GM12801 (cell line): ENCODE measurements around the gene NGEF.

Experiments used
- TF ChIP-seq, protein P1 (sequence below): IDR thresholded peaks from one replicate; pipeline ENCODE4 v1.5.1; 2011; ENCODE audit warnings: control low read depth; ENCODE audit not compliant: insufficient read length; ENCODE audit errors: extremely low read depth

Gene NGEF

DNA sequence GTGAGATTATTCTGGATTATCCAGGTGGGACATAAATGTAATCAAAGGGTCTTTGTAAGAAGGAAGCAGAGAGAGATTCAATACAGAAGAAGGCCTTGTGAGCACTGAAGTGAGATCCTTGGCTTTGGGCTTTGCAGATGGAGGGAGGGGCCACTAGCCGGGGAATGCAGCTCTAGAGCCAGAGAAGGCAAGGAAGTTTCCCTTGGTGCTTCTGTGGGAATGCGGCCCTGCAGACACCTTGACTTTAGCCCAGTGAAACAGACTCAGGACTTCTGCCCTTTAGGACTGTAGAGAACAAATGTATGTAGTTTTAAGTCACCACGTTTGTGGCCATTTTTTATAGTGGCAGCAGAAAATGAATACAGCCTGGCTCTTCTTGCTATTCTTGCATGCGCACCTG, 27.5 kb upstream of the NGEF start:
- TF ChIP-seq, protein P1, sequence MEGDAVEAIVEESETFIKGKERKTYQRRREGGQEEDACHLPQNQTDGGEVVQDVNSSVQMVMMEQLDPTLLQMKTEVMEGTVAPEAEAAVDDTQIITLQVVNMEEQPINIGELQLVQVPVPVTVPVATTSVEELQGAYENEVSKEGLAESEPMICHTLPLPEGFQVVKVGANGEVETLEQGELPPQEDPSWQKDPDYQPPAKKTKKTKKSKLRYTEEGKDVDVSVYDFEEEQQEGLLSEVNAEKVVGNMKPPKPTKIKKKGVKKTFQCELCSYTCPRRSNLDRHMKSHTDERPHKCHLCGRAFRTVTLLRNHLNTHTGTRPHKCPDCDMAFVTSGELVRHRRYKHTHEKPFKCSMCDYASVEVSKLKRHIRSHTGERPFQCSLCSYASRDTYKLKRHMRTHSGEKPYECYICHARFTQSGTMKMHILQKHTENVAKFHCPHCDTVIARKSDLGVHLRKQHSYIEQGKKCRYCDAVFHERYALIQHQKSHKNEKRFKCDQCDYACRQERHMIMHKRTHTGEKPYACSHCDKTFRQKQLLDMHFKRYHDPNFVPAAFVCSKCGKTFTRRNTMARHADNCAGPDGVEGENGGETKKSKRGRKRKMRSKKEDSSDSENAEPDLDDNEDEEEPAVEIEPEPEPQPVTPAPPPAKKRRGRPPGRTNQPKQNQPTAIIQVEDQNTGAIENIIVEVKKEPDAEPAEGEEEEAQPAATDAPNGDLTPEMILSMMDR = no peak

DNA sequence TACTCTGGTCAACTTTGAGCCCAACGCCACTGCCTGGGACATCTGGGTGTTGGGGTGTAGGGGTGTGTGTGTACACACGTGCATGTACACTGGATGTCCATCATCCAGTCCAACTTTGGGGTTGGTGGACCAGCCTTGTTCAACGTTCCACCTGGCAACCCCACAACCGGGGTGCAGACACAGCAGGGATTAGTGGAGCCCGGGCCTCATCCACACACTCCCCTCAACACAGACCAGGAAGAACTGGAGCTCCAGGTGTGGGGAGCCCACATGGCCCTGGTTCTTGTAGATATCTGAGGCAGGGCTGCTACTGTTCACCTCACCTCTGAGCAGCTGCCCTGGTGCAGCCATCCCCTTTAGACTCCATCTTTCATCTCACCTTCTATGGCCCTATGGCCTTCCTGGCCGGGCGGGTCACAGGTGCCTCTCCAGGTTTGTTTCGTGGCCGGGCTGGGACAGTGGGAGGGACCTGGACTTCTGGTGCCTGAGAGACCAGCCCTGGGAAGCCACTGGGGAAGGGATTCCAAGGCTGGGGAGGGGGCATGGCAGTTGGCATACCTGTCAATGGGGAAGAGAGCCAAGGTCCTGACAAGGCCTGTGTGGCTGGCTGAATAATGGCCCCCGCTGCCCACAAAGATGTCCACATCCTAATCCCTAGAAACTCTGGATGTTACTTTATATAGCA, 26.9 kb upstream of the NGEF start:
- TF ChIP-seq, protein P1 = no peak

DNA sequence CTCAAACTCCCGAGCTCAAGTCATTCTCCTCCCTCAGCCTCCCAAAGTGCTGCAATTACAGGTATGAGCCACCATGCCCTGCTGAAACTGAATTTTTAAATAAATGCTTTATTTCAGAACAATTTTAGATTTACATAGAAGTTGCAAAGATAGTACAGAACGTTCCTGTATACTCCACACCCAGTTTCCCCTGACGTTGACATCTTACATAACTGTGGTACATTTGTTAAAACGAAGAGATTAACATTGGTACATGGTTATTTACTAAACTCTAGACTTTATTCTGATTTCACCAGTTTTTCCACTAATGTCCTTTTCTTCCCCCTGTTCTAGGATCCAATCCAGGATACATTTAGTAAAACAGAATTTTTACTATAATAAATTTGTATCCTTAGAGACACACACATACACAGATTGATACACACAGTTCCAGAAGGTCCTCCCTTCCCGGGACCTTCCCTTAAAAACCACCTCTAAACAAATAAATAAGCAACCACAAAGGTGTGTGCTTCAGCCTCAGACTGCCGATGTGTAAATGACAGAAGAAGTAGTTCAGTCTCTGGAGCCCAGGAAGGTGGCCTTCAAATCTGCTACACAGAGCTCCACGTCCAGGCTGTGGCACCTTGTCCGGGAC, 26.3 kb upstream of the NGEF start:
- TF ChIP-seq, protein P1 = no peak

DNA sequence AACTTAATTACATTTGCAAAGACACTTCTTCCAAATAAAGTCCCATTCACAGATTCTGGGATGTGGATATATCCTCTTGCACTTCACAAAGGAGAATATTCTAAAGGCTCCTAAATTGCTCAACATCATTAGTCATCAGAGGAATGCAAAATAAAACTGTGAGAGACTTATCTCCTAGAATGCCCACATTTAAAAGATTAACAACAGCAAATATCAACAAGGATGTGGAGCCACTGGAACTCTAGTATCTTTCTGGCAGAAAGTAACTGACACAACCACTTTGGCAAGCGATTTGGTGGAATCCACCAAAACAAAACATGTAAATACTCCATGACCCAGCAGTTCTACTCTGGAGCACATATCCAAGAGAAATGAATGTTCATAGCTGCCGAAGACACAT, 24.0 kb upstream of the NGEF start:
- TF ChIP-seq, protein P1 = no peak

DNA sequence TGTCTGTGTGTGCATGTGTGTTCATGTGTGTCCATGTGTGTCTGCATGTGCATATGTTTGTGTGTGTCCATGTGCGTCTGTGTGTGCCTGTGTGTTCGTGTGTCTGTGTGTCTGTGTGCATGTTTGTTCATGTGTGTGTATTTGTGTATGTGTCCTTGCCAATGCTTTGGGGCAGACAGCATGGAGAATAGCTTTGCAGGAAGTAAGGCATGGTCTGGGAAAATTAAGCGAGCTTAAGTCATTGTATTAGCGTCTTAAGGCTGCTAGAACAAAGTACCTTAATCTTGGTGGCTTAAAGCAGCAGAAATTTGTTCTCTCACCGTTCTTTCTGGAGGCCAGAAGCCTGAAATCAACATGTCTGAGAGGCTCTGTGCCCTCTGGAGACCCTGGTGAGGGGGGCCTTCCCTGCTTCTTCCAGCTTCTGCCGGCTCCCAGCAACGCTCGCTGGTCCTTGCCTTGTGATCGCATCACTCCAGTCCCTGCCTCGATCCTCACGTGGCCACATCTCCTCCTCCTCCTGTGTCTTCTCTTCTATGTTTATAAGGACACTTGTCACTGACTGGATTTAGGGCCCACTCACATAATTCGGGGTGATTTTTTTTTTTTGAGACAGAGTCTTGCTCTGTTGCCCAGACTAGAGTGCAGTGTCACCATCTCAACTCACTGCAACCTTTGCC, 23.2 kb upstream of the NGEF start:
- TF ChIP-seq, protein P1 = no peak

DNA sequence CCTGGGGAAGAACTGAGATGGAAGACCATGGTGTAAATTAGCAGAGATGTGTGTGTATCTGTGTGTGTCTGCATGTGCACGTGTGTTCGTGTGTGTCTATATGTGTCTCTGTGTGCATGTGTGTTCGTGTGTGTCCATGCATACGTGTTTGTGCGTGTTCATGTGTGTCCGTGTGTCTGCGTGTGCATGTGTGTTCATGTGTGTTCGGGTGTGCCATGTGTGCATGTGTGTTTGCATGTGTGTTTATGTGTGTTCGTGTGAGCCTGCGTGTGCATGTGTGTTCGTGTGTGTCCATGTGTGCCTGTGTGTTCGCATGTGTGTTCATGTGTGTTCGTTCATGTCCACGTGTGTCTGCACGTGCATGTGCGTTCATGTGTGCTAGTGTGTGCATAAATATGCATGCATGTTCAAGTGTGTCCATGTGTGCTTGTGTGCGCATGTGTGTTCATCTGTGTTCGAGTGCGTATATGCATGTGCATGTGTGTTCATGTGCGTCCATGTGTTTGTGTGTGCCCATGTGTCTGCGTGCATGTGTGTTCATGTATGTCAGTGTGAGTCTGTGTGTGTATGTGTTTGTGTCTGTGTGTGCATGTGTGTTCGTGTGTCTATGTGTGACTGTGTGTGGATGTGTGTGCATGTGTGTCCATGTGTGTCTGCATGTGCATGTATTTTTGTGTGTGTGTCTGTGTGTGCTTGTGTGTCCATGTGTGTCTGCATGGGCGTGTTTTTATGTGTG, 22.5 kb upstream of the NGEF start:
- TF ChIP-seq, protein P1 = no peak
